Stimulated activated CD4-positive, alpha-beta T cell treated with anti-CD3 and anti-CD28 coated beads, Interleukin-4, amount 100 ng/mL, for 24 hours (primary cell): ENCODE results near the gene UCHL3.
A peak's percentile ranks its signal among the peaks of the same experiment; 100 is the strongest.

Experiments used
- DNase-seq: peaks from one replicate; pipeline ENCODE4 v3.0.0-alpha.2; 2020

Gene UCHL3

DNA sequence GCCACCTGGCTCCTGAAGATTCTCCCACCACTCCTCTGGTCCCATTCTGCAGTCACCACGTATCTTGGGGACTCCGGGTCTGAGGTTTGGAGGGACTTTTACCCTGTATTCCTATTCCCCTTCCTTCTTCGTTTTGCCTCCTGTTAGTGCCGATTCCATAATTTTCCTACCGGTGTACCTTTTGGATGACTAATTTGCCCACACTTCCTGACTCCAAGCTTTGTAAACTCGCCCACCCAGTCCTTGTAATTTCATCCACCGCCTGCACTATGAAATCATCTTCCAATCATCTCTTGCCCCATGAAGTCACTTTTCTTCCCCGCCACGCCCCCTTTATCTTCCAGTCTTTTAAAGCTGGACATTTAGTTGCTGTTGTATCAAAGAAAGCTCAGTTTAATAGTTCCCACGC is 572 bp downstream of the UCHL3 start:
- DNase-seq, result peak; percentile 36

GRCh38 chr13:75554464-75554863 is 4.9 kb downstream of the UCHL3 start:
- no peak for DNase-seq

DNA sequence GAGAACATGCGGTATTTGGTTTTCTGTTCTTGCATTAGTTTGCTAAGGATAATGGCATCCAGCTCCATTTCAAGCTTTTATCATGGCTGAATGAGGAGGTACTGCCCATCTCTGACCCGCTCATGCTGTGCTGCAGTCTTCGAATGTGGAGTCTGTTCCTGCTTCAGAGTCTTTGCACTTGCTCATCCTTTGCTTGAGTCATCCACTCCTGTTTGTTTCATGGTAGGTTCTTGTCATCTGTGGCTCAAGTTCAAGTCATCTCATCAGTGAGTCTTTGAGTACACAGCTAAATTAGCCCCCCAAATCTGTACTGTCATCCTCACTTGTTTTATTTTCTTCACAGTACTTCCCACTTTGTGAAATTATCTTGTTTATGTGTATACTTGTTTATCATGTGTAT is 5.4 kb downstream of the UCHL3 start:
- no peak for DNase-seq

- no peak for DNase-seq
These were observed 6.2 kb downstream of the UCHL3 start for GRCh38 chr13:75555836-75556235.

DNA sequence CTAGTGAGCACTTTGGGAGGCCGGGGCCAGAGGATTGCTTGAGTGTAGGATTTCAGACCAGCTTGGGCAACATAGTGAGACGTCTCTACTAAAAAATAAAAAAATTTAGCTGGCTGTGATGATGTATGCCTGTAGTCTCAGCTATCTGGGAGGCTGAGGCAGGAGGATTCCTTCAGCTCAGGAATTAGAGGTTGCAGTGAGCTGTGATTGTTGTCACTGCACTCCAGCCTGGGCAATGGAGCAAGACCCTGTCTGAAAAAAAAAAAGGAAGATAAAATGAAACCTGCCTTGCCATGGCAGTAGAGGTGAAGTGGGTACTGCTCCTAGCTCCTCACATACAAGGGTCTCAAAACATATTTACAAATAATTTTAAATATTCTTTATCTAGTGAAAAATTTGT is 7.4 kb downstream of the UCHL3 start:
- DNase-seq, result no peak

GRCh38 chr13:75558145-75558840 is 8.7 kb downstream of the UCHL3 start:
- no peak for DNase-seq

DNA sequence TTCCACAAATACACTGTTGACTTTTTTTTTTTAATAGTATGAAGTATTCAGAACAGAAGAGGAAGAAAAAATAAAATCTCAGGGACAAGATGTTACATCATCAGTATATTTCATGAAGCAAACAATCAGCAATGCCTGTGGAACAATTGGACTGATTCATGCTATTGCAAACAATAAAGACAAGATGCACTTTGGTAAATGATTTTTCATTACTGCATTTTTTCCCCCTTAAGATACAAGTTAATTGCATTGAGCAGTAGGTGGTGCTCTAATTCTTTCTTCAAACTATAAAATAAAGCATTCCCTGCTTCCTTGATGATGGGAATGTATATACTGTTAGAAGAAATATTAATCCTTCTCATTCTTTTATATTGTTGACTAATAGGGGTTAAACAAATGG is 17.1 kb downstream of the UCHL3 start:
- DNase-seq, result no peak

GRCh38 chr13:75569576-75569975 is 20.0 kb downstream of the UCHL3 start:
- DNase-seq, result no peak

DNA sequence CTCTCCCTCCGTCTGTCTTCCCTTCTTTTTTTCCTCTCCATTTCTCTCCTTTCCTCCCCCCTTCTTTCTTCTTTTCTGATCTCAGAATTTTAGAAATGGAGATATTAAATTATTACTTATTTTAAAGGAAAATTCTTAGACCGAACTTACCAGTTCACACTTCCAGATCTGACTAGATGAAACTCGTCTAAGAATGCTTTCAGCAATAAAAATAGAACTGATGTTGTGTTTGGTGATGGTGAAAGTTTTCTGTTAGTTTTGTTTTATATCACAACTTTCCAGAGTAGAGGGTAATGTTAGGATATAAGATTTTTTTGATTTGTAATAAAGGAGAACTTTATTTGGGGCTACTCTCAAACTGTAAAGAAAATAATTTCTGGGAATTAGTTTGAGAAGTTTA is 29.9 kb downstream of the UCHL3 start:
- DNase-seq, result no peak

GRCh38 chr13:75581874-75582640 is 32.5 kb downstream of the UCHL3 start:
- no peak for DNase-seq

DNA sequence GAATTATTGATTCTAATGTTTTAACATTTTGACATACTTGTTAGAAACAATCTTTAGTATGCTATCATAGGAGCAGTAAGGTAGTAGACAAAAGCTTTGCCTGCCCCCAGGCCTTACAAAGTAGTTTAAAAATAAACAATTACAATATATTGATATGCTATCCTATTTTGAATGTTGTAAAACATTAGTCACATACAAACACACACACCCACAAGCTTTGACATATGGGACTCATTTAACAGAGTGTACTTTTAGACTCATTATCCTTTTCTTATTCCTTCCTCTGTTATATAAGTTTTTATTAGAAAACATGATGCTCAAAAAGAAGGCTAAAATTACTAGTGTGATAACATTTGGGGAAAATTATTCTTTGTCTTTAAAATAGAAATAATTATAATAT is 33.5 kb downstream of the UCHL3 start:
- DNase-seq, result no peak

DNA sequence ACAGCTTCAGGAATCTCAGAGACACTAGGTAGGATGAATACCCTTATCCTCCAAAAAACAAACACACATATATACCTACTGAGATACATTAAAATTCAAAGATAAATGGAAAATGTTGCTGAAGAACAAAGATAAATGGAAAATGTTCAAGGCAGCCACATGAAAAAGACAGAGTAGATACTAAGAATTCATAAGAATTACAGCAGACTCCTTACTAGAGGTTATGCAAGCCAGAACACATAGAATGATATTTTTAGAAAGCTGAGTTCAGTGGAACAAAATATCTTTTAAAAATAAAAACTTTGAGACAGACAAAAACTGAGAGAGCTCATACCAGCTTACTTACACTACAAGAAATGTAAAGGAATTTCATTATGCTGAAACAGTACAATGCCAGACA is 35.6 kb downstream of the UCHL3 start:
- no peak for DNase-seq

GRCh38 chr13:75587679-75588078 is 38.1 kb downstream of the UCHL3 start:
- DNase-seq, result no peak

DNA sequence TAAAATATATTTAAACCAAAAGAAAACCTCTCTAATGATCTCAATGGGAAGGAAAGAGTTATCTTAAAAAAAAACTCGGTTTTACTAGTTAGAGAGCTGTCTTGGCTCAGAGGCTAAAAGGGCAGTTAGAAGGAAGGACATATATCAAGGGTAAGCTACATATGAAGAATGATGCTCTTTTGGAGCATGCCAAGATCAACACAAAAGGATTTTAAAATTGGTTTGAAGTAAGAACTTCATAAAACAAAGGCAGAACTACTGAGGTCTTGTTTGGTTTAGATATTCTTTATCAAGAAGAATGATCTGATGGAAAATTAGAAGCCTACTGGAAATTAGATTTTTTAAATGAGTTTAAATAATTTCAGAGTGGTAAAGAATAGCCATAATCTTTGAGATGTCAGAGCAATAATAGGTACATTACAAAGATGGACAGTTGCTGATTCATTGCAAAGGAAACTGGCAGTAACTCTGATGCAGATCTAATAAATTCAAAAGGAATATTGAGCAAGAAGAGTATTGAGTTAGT is 47.1 kb downstream of the UCHL3 start:
- DNase-seq, result no peak

GRCh38 chr13:75600371-75600770 is 50.8 kb downstream of the UCHL3 start:
- DNase-seq, result no peak

DNA sequence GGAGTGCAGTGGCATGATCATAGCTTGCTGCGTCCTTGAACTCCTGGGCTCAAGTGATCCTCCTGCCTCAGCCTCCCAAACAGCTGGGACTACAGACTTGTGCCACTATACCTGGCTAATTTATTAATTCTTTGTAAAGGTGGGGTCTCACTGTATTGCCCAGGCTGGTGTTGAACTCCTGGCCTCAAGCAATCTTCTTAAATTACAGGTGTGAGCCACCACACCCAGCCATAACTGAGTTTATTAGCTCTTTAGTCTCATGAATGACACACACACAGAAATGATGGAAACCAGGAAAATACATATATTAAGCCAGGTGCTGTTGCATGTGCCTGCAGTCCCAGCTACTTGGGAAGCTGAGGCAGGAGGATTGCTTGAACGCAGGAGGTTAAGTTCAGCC is 53.4 kb downstream of the UCHL3 start:
- DNase-seq, result no peak

DNA sequence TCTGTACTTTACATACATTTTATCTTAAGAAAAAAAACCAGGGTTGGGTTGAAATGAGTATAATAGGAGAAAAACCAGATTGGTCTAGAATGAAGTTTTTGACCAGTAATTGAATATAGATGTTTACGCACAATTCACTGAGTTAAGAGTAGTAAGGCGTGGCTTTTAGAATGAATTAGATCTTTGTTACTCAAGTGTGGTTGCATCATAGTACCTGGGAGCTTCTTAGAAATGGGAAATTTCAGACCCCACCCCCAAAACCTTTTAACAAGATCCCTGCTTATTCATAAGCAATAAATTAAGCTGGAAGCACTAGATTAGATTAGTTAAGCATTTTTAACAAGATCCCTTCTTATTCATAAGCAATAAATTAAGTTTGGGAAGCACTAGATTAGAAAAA is 57.9 kb downstream of the UCHL3 start:
- no peak for DNase-seq

- no peak for DNase-seq
These were observed 60.9 kb downstream of the UCHL3 start for GRCh38 chr13:75610466-75610865.

DNA sequence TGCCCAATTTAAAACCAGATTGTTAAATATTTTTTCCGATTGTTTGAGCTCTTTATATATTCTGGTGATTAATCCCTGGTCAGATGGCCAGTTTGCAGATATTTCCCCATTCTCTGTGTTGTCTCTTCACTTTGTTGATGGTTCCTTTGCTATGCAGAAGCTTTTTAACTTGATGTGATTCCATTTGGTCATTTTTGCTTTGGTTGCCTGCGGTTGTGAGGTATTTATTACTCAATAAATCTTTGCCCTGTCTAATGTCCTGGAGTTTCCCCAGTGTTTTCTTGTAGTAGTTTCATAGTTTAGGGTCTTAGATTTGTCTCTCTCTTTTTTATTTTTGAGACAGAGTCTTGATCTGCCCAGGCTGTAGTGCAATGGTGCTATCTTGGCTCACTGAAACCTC is 62.8 kb downstream of the UCHL3 start:
- DNase-seq, result no peak

- no peak for DNase-seq
These were observed 67.6 kb downstream of the UCHL3 start for GRCh38 chr13:75617230-75617629.

GRCh38 chr13:75618308-75618707 is 68.7 kb downstream of the UCHL3 start:
- no peak for DNase-seq

- no peak for DNase-seq
These were observed 70.4 kb downstream of the UCHL3 start for GRCh38 chr13:75620020-75620419.

GRCh38 chr13:75621147-75621546 is 71.6 kb downstream of the UCHL3 start:
- no peak for DNase-seq

DNA sequence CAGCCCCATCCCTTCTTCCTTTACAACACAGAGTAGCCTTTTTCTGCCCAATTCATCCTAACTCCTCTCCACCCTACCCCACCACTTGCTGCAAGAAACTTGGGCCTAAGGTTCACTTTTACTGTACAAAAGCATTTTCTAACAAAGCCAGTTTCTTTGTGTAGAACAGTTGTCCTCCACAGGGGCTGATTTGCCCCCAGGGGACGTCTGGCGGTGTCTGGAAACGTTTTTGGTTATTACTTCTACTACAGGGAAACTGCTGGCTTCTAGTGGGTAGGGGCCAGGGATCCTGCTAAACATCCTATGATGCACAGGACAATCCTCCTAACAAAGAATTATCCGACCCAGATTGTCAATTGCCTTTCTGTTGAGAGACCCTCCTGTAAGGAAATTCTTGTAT is 79.2 kb downstream of the UCHL3 start:
- no peak for DNase-seq

- DNase-seq, result no peak
These were observed 83.7 kb downstream of the UCHL3 start for GRCh38 chr13:75633285-75633684.
